Ureter (tissue), 1 donor: ENCODE results near the gene DDX19B. TPM values are rescaled to one million over a fixed set of nuclear protein-coding genes. Genes with fewer than 3 reads are reported as not detected.
"Not testable (repeated sequence)": the region's sequence is repeated elsewhere in the genome, so short reads cannot be mapped to it uniquely, and the experiment has no call there.

ENCODE experiments used
- DNase-seq: peaks from one replicate; pipeline ENCODE4 v3.0.0-alpha.2; 2020; ENCODE audit warnings: low spot score
- total RNA-seq: library from RNA; stranded (reverse); gene quantifications from one replicate; pipeline ENCODE4 v1.2.4, GENCODE V29; 2023
- donor health status: DM: yes; HTN: yes; CAD: no.

DDX19B gene
- total RNA-seq = 35.8 TPM

GRCh38 chr16:70298988-70299938 lies at the start of gene DDX19B:
TSS of gene DDX19B (plus strand) at chr16:70299186. CDS start at chr16:70299298, 112 bp downstream.
- DNase-seq = peak; percentile 84

GRCh38 chr16:70249697-70250096 lies 49.3 kb upstream of the DDX19B start:
- not testable (repeated sequence) for DNase-seq

- DNase-seq = no peak
Observed at GRCh38 chr16:70250748-70251628, 48.0 kb upstream of the DDX19B start.

- peak; percentile 93 for DNase-seq
Observed at GRCh38 chr16:70251629-70252354, 47.2 kb upstream of the DDX19B start, which contains the start of gene EXOSC6. TSS of gene EXOSC6 (minus strand) at chr16:70251940. CDS start at chr16:70251900, 40 bp downstream.

GRCh38 chr16:70252355-70252988 lies 46.5 kb upstream of the DDX19B start:
- DNase-seq = no peak

GRCh38 chr16:70253291-70254106 lies 45.5 kb upstream of the DDX19B start:
- peak; percentile 45 for DNase-seq

GRCh38 chr16:70254180-70254964 lies 44.6 kb upstream of the DDX19B start:
- DNase-seq = no peak

- no peak for DNase-seq
Observed at GRCh38 chr16:70254965-70255286, 44.1 kb upstream of the DDX19B start.

- DNase-seq = no peak
Observed at GRCh38 chr16:70255574-70255973, 43.4 kb upstream of the DDX19B start.

- no peak for DNase-seq
Observed at GRCh38 chr16:70257391-70257790, 41.6 kb upstream of the DDX19B start.

- no peak for DNase-seq
Observed at GRCh38 chr16:70258065-70258464, 40.9 kb upstream of the DDX19B start.

GRCh38 chr16:70258946-70259345 lies 40.0 kb upstream of the DDX19B start:
- peak; percentile 35 for DNase-seq

GRCh38 chr16:70259903-70260302 lies 39.1 kb upstream of the DDX19B start:
- DNase-seq = peak; percentile 8

GRCh38 chr16:70267516-70267915 lies 31.5 kb upstream of the DDX19B start:
- DNase-seq = no peak

GRCh38 chr16:70267922-70268321 lies 31.1 kb upstream of the DDX19B start:
- DNase-seq = not testable (repeated sequence)

- DNase-seq = no peak
Observed at GRCh38 chr16:70269471-70269870, 29.5 kb upstream of the DDX19B start.

GRCh38 chr16:70270176-70270575 lies 28.8 kb upstream of the DDX19B start:
- DNase-seq = no peak

- no peak for DNase-seq
Observed at GRCh38 chr16:70271696-70272095, 27.3 kb upstream of the DDX19B start.

GRCh38 chr16:70276392-70276791 lies 22.6 kb upstream of the DDX19B start:
- DNase-seq = no peak
